GM18867 (cell line): ENCODE results near the gene MACROD1.
"Not testable (repeated sequence)": the region's sequence is repeated elsewhere in the genome, so short reads cannot be mapped to it uniquely, and the experiment has no call there.

ENCODE experiments used
- ATAC-seq: cut with Tn5 transposase; IDR thresholded peaks from one replicate; pipeline ENCODE4 v1.9.1; 2021; ENCODE audit warnings: mild to moderate bottlenecking, moderate library complexity; ENCODE audit not compliant: unreplicated experiment

Gene MACROD1

DNA sequence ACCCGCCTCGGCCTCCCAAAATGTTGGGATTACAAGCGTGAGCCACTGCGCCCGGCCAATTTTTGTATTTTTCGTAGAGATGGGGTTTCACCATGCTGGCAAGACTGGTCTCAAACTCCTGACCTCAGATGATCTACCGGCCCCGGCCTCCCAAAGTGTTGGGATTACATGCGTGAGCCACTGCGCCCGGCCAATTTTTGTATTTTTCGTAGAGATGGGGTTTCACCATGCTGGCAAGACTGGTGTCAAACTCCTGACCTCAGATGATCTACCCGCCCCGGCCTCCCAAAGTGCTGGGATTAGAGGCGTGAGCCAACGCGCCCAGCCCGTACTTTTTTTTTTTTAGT lies 192.0 kb downstream of the MACROD1 start:
- not testable (repeated sequence) for ATAC-seq

- ATAC-seq: no peak
Observed at GRCh38 chr11:63970902-63971301, 195.0 kb downstream of the MACROD1 start.

DNA sequence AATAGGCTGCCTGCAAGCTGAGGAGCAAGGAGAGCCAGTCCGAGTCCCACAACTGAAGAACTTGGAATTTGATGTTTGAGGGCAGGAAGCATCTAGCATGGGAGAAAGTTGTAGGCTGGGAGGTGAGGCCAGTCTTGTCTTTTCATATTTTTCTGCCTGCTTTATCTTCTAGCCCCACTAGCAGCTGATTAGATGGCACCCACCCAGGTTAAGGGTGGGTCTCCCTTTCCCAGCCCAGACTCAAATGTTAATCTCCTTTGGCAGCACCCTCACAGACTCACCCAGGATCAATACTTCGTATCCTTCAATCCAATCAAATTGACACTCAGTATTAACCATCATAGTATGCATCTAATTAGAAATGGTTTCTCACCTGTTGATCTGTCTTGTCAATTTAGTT lies 196.5 kb downstream of the MACROD1 start:
- ATAC-seq: no peak

- no peak for ATAC-seq
Observed at GRCh38 chr11:63966444-63966843, 199.5 kb downstream of the MACROD1 start.

DNA sequence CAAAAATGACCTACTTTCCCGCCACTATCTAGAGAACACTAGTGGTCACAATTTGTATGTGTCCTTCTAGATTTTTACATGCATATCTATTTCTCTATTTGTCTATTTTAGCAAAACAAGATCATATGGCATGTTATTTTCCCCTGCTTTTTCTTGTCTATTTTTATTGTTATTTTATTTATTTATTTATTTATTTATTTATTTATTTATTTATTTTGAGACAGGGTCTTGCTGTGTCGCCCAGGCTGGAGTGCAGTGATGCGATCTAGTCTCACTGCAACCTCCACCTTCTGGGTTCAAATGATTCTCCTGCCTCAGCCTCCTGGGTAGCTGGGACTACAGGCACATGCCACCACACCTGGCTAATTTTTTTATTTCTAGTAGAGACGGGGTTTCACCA lies 202.0 kb downstream of the MACROD1 start:
- not testable (repeated sequence) for ATAC-seq

GRCh38 chr11:63961608-63962412 lies 204.1 kb downstream of the MACROD1 start:
- no peak for ATAC-seq

- ATAC-seq: no peak
Observed at GRCh38 chr11:63958008-63958407, 207.9 kb downstream of the MACROD1 start.

DNA sequence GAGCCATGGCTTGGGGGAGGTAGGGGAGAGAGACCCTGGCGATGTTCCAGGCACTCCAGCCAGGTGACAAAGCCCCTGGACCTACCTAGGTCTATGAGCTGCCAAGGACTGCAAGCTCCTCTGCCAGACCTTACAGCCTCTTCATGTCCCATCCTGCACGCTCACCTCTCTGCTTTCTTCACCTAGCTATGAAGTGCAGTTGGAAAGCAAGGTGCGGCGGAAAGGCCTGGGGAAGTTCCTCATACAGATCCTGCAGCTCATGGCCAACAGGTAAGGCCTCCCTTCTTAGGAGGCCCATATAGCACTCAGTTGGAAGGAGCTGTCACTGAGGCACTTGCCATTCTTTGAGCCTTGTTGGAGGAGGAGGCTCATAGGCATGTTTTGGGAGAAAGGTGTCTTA lies 213.3 kb downstream of the MACROD1 start:
- no peak for ATAC-seq

DNA sequence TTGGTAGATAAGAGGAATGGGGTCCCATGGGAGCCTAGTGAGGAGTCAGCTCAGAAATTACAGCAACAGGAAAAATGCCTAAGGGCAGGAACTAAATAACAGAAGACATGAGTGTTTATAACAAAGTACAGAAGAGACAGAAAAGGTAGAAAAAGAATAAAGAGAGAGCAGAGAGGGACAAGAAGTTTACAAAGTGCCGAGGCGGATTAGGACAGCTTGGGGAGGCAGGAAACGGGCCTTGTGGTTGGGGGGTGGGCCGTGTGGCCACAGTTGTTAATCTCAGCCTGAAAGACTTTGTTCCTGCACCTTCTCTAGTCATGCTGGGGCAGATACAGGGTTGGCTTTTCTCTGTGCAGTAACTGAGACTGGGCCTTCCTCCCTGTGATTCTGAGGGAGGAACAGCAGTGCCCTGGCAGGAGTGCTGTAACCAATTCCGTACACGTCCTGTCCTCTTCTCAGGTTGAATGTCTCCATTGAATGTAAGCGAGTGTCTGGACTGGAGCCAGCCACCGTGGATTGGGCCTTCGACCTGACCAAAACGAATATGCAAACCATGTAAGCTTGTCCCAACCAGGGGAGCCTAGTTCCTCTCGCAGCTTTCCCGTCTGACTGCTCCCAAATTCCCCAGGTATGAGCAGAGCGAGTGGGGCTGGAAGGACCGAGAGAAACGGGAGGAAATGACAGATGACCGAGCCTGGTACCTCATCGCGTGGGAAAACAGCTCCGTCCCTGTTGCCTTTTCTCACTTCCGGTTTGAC lies 214.0 kb downstream of the MACROD1 start:
- ATAC-seq: no peak
